Tibial artery (tissue), 4 donors: ENCODE data around the gene TAOK3.
"Not testable (repeated sequence)": the region's sequence is repeated elsewhere in the genome, so short reads cannot be mapped to it uniquely, and the experiment has no call there.

Source experiments
- DNase-seq, 2 donors: peaks; one replicate each; pipeline ENCODE4 v3.0.0-alpha.2; 2019
- H3K27ac ChIP-seq, 2 donors: fragments of 200-600 bp; sonication (generic) in 1 of 2; 1 replicate in 1 of 2; 2 replicates in 1 of 2; pipeline ENCODE4 v1.5.1; 2018 to 2019; ENCODE audit warnings: mild to moderate bottlenecking in 1 of 2
- H3K27me3 ChIP-seq, 2 donors: fragments of 200-600 bp; sonication (generic) in 1 of 2; one replicate each; pipeline versions ENCODE4 v1.5.1 to v1.6.0; 2016 to 2019
- H3K36me3 ChIP-seq, 3 donors: fragments of 200-600 bp; sonication (generic) in 2 of 3; one replicate each; pipeline ENCODE4 v1.5.1; 2016 to 2019; ENCODE audit warnings: mild to moderate bottlenecking in 2 of 3
- H3K4me1 ChIP-seq, 4 donors: fragments of 200-600 bp; sonication (generic) in 2 of 4; 1 replicate in 3 of 4; 2 replicates in 1 of 4; pipeline ENCODE4 v1.5.1; 2016 to 2019
- H3K4me3 ChIP-seq, 2 donors: fragments of 200-600 bp; sonication (generic) in 1 of 2; 1 replicate in 1 of 2; 2 replicates in 1 of 2; pipeline ENCODE4 v1.5.1; 2018 to 2019; ENCODE audit warnings: mild to moderate bottlenecking in 2 of 2
- H3K9me3 ChIP-seq, 3 donors: fragments of 200-600 bp; sonication (generic) in 1 of 3; one replicate each; pipeline ENCODE4 v1.5.1; 2016 to 2019
- intact Hi-C: fragments of 100-400 bp; cut with DNase I; formaldehyde crosslinking; loops from one replicate; pipeline ENCODE4 v1.15.0; 2023; ENCODE audit warnings: low total_unique reads
- TF ChIP-seq, protein P1 (sequence below), 2 experiments: fragments of 200-600 bp in 1 of 2; fragments of 450-650 bp in 1 of 2; IDR thresholded peaks; one replicate each; pipeline ENCODE4 v1.5.1; 2017 to 2019; ENCODE audit warnings: antibody characterized with exemption in 2 of 2, mild to moderate bottlenecking in 1 of 2, moderate library complexity in 1 of 2

The TAOK3 gene

DNA sequence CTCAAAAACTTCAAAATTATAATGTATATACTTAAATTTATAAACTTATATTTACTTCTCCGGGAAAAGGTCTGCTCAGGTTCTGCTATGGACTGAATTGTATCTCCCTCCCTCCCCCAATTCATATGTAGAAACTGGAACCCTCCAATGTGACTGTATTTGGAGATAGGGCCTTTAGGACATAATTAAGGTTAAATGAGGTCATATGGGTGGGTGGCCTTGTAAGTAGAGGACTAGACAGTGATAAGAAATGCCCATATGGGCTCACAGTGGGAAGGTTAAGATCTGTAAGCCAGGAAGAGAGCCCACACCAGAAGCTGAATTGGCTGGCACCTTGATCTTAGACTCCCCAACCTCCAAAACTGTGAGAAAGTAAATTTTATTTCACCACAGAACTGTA is 84.5 kb downstream of the TAOK3 start:
- H3K27me3 ChIP-seq: no peaks in the 10 kb centered on the region
- H3K27ac ChIP-seq: no peak overlapping the region
- H3K4me3 ChIP-seq: no peak overlapping the region
- TF ChIP-seq, protein P1, sequence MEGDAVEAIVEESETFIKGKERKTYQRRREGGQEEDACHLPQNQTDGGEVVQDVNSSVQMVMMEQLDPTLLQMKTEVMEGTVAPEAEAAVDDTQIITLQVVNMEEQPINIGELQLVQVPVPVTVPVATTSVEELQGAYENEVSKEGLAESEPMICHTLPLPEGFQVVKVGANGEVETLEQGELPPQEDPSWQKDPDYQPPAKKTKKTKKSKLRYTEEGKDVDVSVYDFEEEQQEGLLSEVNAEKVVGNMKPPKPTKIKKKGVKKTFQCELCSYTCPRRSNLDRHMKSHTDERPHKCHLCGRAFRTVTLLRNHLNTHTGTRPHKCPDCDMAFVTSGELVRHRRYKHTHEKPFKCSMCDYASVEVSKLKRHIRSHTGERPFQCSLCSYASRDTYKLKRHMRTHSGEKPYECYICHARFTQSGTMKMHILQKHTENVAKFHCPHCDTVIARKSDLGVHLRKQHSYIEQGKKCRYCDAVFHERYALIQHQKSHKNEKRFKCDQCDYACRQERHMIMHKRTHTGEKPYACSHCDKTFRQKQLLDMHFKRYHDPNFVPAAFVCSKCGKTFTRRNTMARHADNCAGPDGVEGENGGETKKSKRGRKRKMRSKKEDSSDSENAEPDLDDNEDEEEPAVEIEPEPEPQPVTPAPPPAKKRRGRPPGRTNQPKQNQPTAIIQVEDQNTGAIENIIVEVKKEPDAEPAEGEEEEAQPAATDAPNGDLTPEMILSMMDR (IDR thresholded peaks at IDR 0.05): no peak
- H3K36me3 ChIP-seq: no peaks in the 10 kb centered on the region
- no peaks in the 10 kb centered on the region for H3K9me3 ChIP-seq
- intact Hi-C loops: no loop called here
- H3K4me1 ChIP-seq: no peaks in the 10 kb centered on the region
- no peak for DNase-seq

DNA sequence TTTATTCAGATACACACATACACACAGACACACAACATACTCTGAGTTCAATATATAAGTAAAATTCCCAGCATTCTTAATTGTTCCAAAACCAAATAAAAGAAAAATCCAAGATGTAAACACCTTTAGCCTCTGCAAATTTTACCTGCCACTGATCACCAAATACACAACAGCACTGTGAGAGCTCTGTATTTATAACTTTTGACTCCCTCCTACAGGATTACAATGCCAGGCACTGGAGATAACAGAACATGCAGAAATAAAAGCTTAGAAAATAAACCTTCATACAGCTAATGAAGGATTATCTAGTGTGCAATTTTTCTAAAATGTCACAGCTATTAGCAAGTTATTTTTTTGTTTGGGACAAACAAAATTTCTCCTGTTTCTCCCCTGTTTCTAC is 85.0 kb downstream of the TAOK3 start:
- no peaks in the 10 kb centered on the region for H3K9me3 ChIP-seq
- H3K4me3 ChIP-seq: no peak overlapping the region
- H3K4me1 ChIP-seq: no peaks in the 10 kb centered on the region
- TF ChIP-seq, protein P1 (IDR thresholded peaks at IDR 0.05): no peak
- intact Hi-C loops: no loop called here
- no peak overlapping the region for H3K27ac ChIP-seq
- DNase-seq: no peak
- no peaks in the 10 kb centered on the region for H3K36me3 ChIP-seq
- H3K27me3 ChIP-seq: no peaks in the 10 kb centered on the region

GRCh38 chr12:118282767-118283166 is 89.9 kb downstream of the TAOK3 start:
- Histone ChIP-seq H3K36me3 (no peaks in the 10 kb centered on the region), H3K27me3 (no peaks in the 10 kb centered on the region), H3K27ac (no peak overlapping the region), H3K9me3 (no peaks in the 10 kb centered on the region), H3K4me3 (no peak overlapping the region), H3K4me1 (no peaks in the 10 kb centered on the region)
- DNase-seq: no peak
- TF ChIP-seq, protein P1 (IDR thresholded peaks at IDR 0.05): no peak
- intact Hi-C loops: no loop called here

DNA sequence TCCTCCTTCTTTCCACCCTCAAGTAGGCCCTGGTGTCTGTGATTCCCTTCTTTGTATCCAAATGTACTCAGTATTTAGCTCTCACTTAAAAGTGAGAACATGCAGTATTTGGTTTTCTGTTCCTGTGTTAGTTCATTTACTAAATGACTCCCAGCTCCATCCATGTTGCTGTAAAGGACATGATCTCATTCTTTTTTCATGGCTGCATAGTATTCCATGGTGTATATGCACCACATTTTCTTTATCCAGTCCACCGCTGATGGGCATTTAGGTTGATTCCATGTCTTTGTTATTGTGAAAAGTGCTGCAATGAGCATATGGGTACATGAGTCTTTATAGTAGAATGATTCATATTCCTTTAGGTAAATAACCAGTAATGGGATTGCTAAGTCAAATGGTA is 94.4 kb downstream of the TAOK3 start:
- intact Hi-C loops, H3K4me3 ChIP-seq, H3K9me3 ChIP-seq, DNase-seq, H3K27me3 ChIP-seq, H3K4me1 ChIP-seq, H3K36me3 ChIP-seq, H3K27ac ChIP-seq: not testable (repeated sequence)

GRCh38 chr12:118274066-118274465 is 98.6 kb downstream of the TAOK3 start:
- Histone ChIP-seq H3K36me3 (no peaks in the 10 kb centered on the region), H3K27ac (no peak overlapping the region), H3K4me3 (no peak overlapping the region), H3K4me1 (no peaks in the 10 kb centered on the region), H3K27me3 (no peaks in the 10 kb centered on the region), H3K9me3 (no peaks in the 10 kb centered on the region)
- no peak for DNase-seq
- TF ChIP-seq, protein P1 (IDR thresholded peaks at IDR 0.05): no peak
- intact Hi-C loops: no loop called here

- no peak for DNase-seq
Observed at GRCh38 chr12:118271770-118272417, 100.8 kb downstream of the TAOK3 start.

More at GRCh38 chr12:118271770-118272417, 100.8 kb downstream of the TAOK3 start:
- Histone ChIP-seq H3K4me3 (no peak overlapping the region), H3K9me3 (no peaks in the 10 kb centered on the region), H3K27ac (no peak overlapping the region), H3K36me3 (no peaks in the 10 kb centered on the region), H3K4me1 (no peaks in the 10 kb centered on the region), H3K27me3 (no peaks in the 10 kb centered on the region)
- TF ChIP-seq, protein P1 (IDR thresholded peaks at IDR 0.05): no peak
- intact Hi-C loops: no loop called here
